ENCODE data around the gene ENGASE. TPM values are rescaled to one million over a fixed set of nuclear protein-coding genes. Genes with fewer than 3 reads are reported as not detected.

The ENGASE gene
- total and polyA plus RNA-seq, 2 donors (not counting 1 experiment from before 2014, with no cell fraction given) = 92.1 to 122 TPM

- no peak overlapping the region for H3K27ac ChIP-seq (ENCODE audit: low read length in 2 of 2)
- Mint-ChIP-seq H3K27me3 (peaks cover 14% of the 10 kb centered on the region), H3K27ac (no peak overlapping the region), H3K4me1 (no peaks in the 10 kb centered on the region), H3K9me3 (ENCODE audit: insufficient read depth) (no peaks in the 10 kb centered on the region), H3K4me3 (no peak overlapping the region)
- no peak overlapping the region for H3K4me3 ChIP-seq (ENCODE audit: control extremely low read depth in 1 of 5, extremely low read depth in 1 of 5, insufficient read depth in 1 of 5, low read depth in 2 of 5, low read length in 4 of 5)
- no peak overlapping the region for H2AFZ ChIP-seq (ENCODE audit: insufficient read depth, low read depth, low read length, poor library complexity, severe bottlenecking)
- no peaks in the 10 kb centered on the region for H3K79me2 ChIP-seq (ENCODE audit: control insufficient read depth, insufficient read depth, low read length)
- H3K36me3 ChIP-seq (replicated peaks in 1 of 2; ENCODE audit: control extremely low read depth in 1 of 2, control insufficient read depth in 1 of 2, extremely low read depth in 1 of 2, insufficient read depth in 2 of 2, low read length in 1 of 2) = peaks cover 0 to under 1% of the 10 kb centered on the region in 2 experiments
- no peaks in the 10 kb centered on the region for H3K9me3 ChIP-seq (ENCODE audit: control extremely low read depth in 1 of 3, control insufficient read depth in 2 of 3, insufficient read depth in 1 of 3, low read length in 2 of 3)
- H3K4me1 ChIP-seq (ENCODE audit: control insufficient read depth in 2 of 2, insufficient read depth in 2 of 2, low read length in 2 of 2) = peaks cover 0 to under 1% of the 10 kb centered on the region in 2 donors
- 100% methylated on average over 2 of the region's 4 CpGs for WGBS (ENCODE audit: insufficient coverage)
- ATAC-seq (ENCODE audit: low read depth) (no peak), DNase-seq (no peak)
- TF ChIP-seq EZH2 (IDR thresholded peaks at IDR 0.05; ENCODE audit: borderline replicate concordance, insufficient read depth, low read depth, low read length, poor library complexity, severe bottlenecking) (no peak), CTCF (IDR thresholded peaks at IDR 0.05) (no peak)
- POLR2A ChIA-PET = no interaction called here
- peaks cover 0 to 27% (median 5%) of the 10 kb centered on the region in 4 experiments for H3K27me3 ChIP-seq (replicated peaks in 1 of 4; ENCODE audit: control extremely low read depth in 1 of 4, control insufficient read depth in 3 of 4, insufficient read depth in 4 of 4, low read length in 3 of 4)
- intact Hi-C loops (cut with micrococcal nuclease) = no loop called here
- H3K4me2 ChIP-seq (replicated peaks; ENCODE audit: low read depth, low read length, poor library complexity, severe bottlenecking) = no peak overlapping the region
- H4K20me1 ChIP-seq (ENCODE audit: control insufficient read depth, insufficient read depth, low read length, poor library complexity, severe bottlenecking) = peaks cover 6% of the 10 kb centered on the region
- CTCF ChIA-PET = interaction anchor here (1.8 to 2.1 kb wide), 2 partner anchors 300 to 301 kb away, joined by 6 to 7 read pairs; no protein-coding TSS in a partner anchor
- H3K9ac ChIP-seq (ENCODE audit: low read length) = no peak overlapping the region
These were observed 17.9 kb downstream of the ENGASE start for GRCh38 chr17:79092567-79092966.

GRCh38 chr17:79093270-79093669, 18.6 kb downstream of the ENGASE start:
- Mint-ChIP-seq H3K9me3 (ENCODE audit: insufficient read depth) (no peaks in the 10 kb centered on the region), H3K4me1 (peaks cover 4% of the 10 kb centered on the region), H3K27me3 (peaks cover 21% of the 10 kb centered on the region), H3K27ac (no peak overlapping the region), H3K4me3 (no peak overlapping the region)
- ChIA-PET CTCF (interaction anchor here (1.8 to 2.1 kb wide), 2 partner anchors 299 to 300 kb away, joined by 6 to 7 read pairs; no protein-coding TSS in a partner anchor), POLR2A (no interaction called here)
- Histone ChIP-seq H3K27me3 (replicated peaks in 1 of 4; ENCODE audit: control extremely low read depth in 1 of 4, control insufficient read depth in 3 of 4, insufficient read depth in 4 of 4, low read length in 3 of 4) (peaks cover 0 to 32% (median 9%) of the 10 kb centered on the region in 4 experiments), H3K4me1 (ENCODE audit: control insufficient read depth in 2 of 2, insufficient read depth in 2 of 2, low read length in 2 of 2) (peaks cover 0 to 5% of the 10 kb centered on the region in 2 donors), H3K27ac (ENCODE audit: low read length in 2 of 2) (no peak overlapping the region), H3K36me3 (replicated peaks in 1 of 2; ENCODE audit: control extremely low read depth in 1 of 2, control insufficient read depth in 1 of 2, extremely low read depth in 1 of 2, insufficient read depth in 2 of 2, low read length in 1 of 2) (no peaks in the 10 kb centered on the region), H3K9me3 (ENCODE audit: control extremely low read depth in 1 of 3, control insufficient read depth in 2 of 3, insufficient read depth in 1 of 3, low read length in 2 of 3) (peaks cover 0 to 3% (median 0%) of the 10 kb centered on the region in 3 donors), H3K79me2 (ENCODE audit: control insufficient read depth, insufficient read depth, low read length) (no peaks in the 10 kb centered on the region), H2AFZ (ENCODE audit: insufficient read depth, low read depth, low read length, poor library complexity, severe bottlenecking) (no peak overlapping the region), H3K4me3 (ENCODE audit: control extremely low read depth in 1 of 5, extremely low read depth in 1 of 5, insufficient read depth in 1 of 5, low read depth in 2 of 5, low read length in 4 of 5) (no peak overlapping the region), H4K20me1 (ENCODE audit: control insufficient read depth, insufficient read depth, low read length, poor library complexity, severe bottlenecking) (no peaks in the 10 kb centered on the region), H3K9ac (ENCODE audit: low read length) (no peak overlapping the region), H3K4me2 (replicated peaks; ENCODE audit: low read depth, low read length, poor library complexity, severe bottlenecking) (no peak overlapping the region)
- DNase-seq = no peak
- TF ChIP-seq CTCF (IDR thresholded peaks at IDR 0.05) = no peak
- no peak for TF ChIP-seq EZH2 (IDR thresholded peaks at IDR 0.05; ENCODE audit: borderline replicate concordance, insufficient read depth, low read depth, low read length, poor library complexity, severe bottlenecking)
- intact Hi-C loops (cut with micrococcal nuclease) = no loop called here
- no peak for ATAC-seq (ENCODE audit: low read depth)
- WGBS (ENCODE audit: insufficient coverage) = 68% methylated on average over 3 of the region's 8 CpGs
